Measurements from ENCODE around the gene GALNT9. TPM values are rescaled to one million over a fixed set of nuclear protein-coding genes. Genes with fewer than 3 reads are reported as not detected.

GALNT9 gene
- total RNA-seq, 2 experiments from 2014 or later = not detected

- no peak overlapping the region for H3K27ac ChIP-seq (ENCODE audit: low read depth in 1 of 2, low read length in 2 of 2)
- peaks cover 5% of the 10 kb centered on the region for H3K4me1 ChIP-seq (ENCODE audit: insufficient read depth, low read length)
- intact Hi-C loops (cut with DNase I, micrococcal nuclease) = no loop called here
- no peak overlapping the region for H3K27ac Mint-ChIP-seq
- no peaks in the 10 kb centered on the region for H3K9me3 Mint-ChIP-seq
- no peaks in the 10 kb centered on the region for H3K9me3 ChIP-seq (ENCODE audit: control insufficient read depth in 1 of 2, insufficient read depth in 1 of 2, low read length in 2 of 2)
- ChIA-PET POLR2A (no interaction called here), CTCF (no interaction called here)
- H3K4me3 ChIP-seq (ENCODE audit: low read length) = no peak overlapping the region
- peaks cover 4% of the 10 kb centered on the region for H3K27me3 Mint-ChIP-seq
- ATAC-seq (ENCODE audit: poor library complexity) = no peak
- no peak overlapping the region for H3K4me3 Mint-ChIP-seq
- H3K36me3 Mint-ChIP-seq (ENCODE audit: low read depth) = no peaks in the 10 kb centered on the region
- H3K36me3 ChIP-seq (ENCODE audit: insufficient read depth, low read length) = no peaks in the 10 kb centered on the region
- DNase-seq = no peak
- H3K4me1 Mint-ChIP-seq (ENCODE audit: low read depth) = peaks cover 8% of the 10 kb centered on the region
- no peaks in the 10 kb centered on the region for H3K27me3 ChIP-seq (ENCODE audit: control insufficient read depth in 1 of 2, insufficient read depth in 2 of 2, low read length in 2 of 2)
- no peak for TF ChIP-seq CTCF (IDR thresholded peaks at IDR 0.05)
These were observed 90.0 kb downstream of the GALNT9 start for GRCh38 chr12:132239392-132239791.

GRCh38 chr12:132238884-132239283 is 90.5 kb downstream of the GALNT9 start:
- intact Hi-C loops (cut with DNase I, micrococcal nuclease) = no loop called here
- DNase-seq (no peak), ATAC-seq (ENCODE audit: poor library complexity) (no peak)
- no peaks in the 10 kb centered on the region for H3K27me3 ChIP-seq (ENCODE audit: control insufficient read depth in 1 of 2, insufficient read depth in 2 of 2, low read length in 2 of 2)
- peaks cover 5% of the 10 kb centered on the region for H3K4me1 ChIP-seq (ENCODE audit: insufficient read depth, low read length)
- Mint-ChIP-seq H3K27ac (no peak overlapping the region), H3K9me3 (no peaks in the 10 kb centered on the region), H3K4me1 (ENCODE audit: low read depth) (peaks cover 6% of the 10 kb centered on the region), H3K4me3 (no peak overlapping the region), H3K27me3 (peaks cover 4% of the 10 kb centered on the region), H3K36me3 (ENCODE audit: low read depth) (no peaks in the 10 kb centered on the region)
- ChIA-PET CTCF (no interaction called here), POLR2A (no interaction called here)
- H3K4me3 ChIP-seq (ENCODE audit: low read length) = no peak overlapping the region
- H3K27ac ChIP-seq (ENCODE audit: low read depth in 1 of 2, low read length in 2 of 2) = no peak overlapping the region
- no peak for TF ChIP-seq CTCF (IDR thresholded peaks at IDR 0.05)
- no peaks in the 10 kb centered on the region for H3K9me3 ChIP-seq (ENCODE audit: control insufficient read depth in 1 of 2, insufficient read depth in 1 of 2, low read length in 2 of 2)
- H3K36me3 ChIP-seq (ENCODE audit: insufficient read depth, low read length) = no peaks in the 10 kb centered on the region

GRCh38 chr12:132238488-132238854 is 90.9 kb downstream of the GALNT9 start:
- no peak for DNase-seq
- H3K27ac Mint-ChIP-seq = no peak overlapping the region

More at GRCh38 chr12:132238488-132238854, 90.9 kb downstream of the GALNT9 start:
- ChIA-PET POLR2A (no interaction called here), CTCF (no interaction called here)
- peaks cover 2% of the 10 kb centered on the region for H3K4me1 Mint-ChIP-seq (ENCODE audit: low read depth)
- H3K4me3 ChIP-seq (ENCODE audit: low read length) = no peak overlapping the region
- H3K36me3 ChIP-seq (ENCODE audit: insufficient read depth, low read length) = no peaks in the 10 kb centered on the region
- no peak overlapping the region for H3K4me3 Mint-ChIP-seq
- H3K4me1 ChIP-seq (ENCODE audit: insufficient read depth, low read length) = peaks cover 4% of the 10 kb centered on the region
- no peak for TF ChIP-seq CTCF (IDR thresholded peaks at IDR 0.05)
- no peaks in the 10 kb centered on the region for H3K9me3 Mint-ChIP-seq
- no peak overlapping the region for H3K27ac ChIP-seq (ENCODE audit: low read depth in 1 of 2, low read length in 2 of 2)
- intact Hi-C loops (cut with DNase I, micrococcal nuclease) = no loop called here
- peaks cover under 1% of the 10 kb centered on the region for H3K27me3 Mint-ChIP-seq
- H3K27me3 ChIP-seq (ENCODE audit: control insufficient read depth in 1 of 2, insufficient read depth in 2 of 2, low read length in 2 of 2) = no peaks in the 10 kb centered on the region
- ATAC-seq (ENCODE audit: poor library complexity) = no peak
- no peaks in the 10 kb centered on the region for H3K9me3 ChIP-seq (ENCODE audit: control insufficient read depth in 1 of 2, insufficient read depth in 1 of 2, low read length in 2 of 2)
- H3K36me3 Mint-ChIP-seq (ENCODE audit: low read depth) = no peaks in the 10 kb centered on the region

Measured in CD4-positive, alpha-beta T cell (primary cell).